SK-N-SH (cell line): Measurements from ENCODE around the gene XIRP2. TPM values are rescaled to one million over a fixed set of nuclear protein-coding genes. Genes with fewer than 3 reads are reported as not detected.

ENCODE experiments used
- CTCF ChIA-PET: fragments of 300-600, 350-600 bp; formaldehyde crosslinking; extraction: SDS; loops from one replicate; lab custom pipeline; 2021; lab: Yijun Ruan, JAX
- POLR2A ChIA-PET: fragments of 350-600 bp; sonication (Branson Sonifier 250); formaldehyde crosslinking; extraction: SDS; loops from one replicate; lab custom pipeline; 2020; ENCODE audit warnings: antibody characterized with exemption, inconsistent platforms; lab: Yijun Ruan, JAX
- DNase-seq: peaks from one replicate; pipeline ENCODE4 v3.0.0; 2012
- H2AFZ ChIP-seq: fragments of 200-600 bp; sonication (generic); 2 replicates; pipeline ENCODE4 v1.8.1; 2016; ENCODE audit warnings: antibody characterized with exemption, mild to moderate bottlenecking, low read depth
- H3F3A ChIP-seq: fragments of 200-600 bp; sonication (generic); replicated peaks from 2 replicates; pipeline ENCODE3; 2016; ENCODE audit warnings: antibody characterized with exemption, mild to moderate bottlenecking; ENCODE audit not compliant: insufficient read depth
- H3K27ac ChIP-seq, 2 experiments: fragments of 200-500 bp in 1 of 2; fragments of 200-600 bp in 1 of 2; sonication (Bioruptor generic) in 1 of 2; sonication (generic), shearing (Covaris generic) in 1 of 2; 2 replicates each; pipeline versions ENCODE4 v1.5.1 to v1.6.1; 2014 to 2016; ENCODE audit warnings: low read depth in 2 of 2, inconsistent platforms in 1 of 2, low read length in 1 of 2, mild to moderate bottlenecking in 1 of 2, mixed read lengths in 1 of 2
- H3K27me3 ChIP-seq: fragments of 200-600 bp; sonication (generic), shearing (Covaris generic); 2 replicates; pipeline ENCODE4 v1.6.1; 2016; ENCODE audit warnings: mixed run types; ENCODE audit not compliant: insufficient read depth
- H3K36me3 ChIP-seq, 2 experiments: fragments of 200-500 bp in 1 of 2; fragments of 200-600 bp in 1 of 2; sonication (Bioruptor generic) in 1 of 2; sonication (generic) in 1 of 2; replicated peaks in 1 of 2; 2 replicates each; pipeline versions ENCODE3 to v1.5.1; 2014 to 2016; ENCODE audit warnings: low read length in 1 of 2, mild to moderate bottlenecking in 1 of 2; ENCODE audit not compliant: insufficient read depth in 2 of 2, control insufficient read depth in 1 of 2
- H3K4me1 ChIP-seq, 2 experiments: fragments of 200-500 bp in 1 of 2; fragments of 200-600 bp in 1 of 2; sonication (Bioruptor generic) in 1 of 2; sonication (generic), shearing (Covaris generic) in 1 of 2; 2 replicates each; pipeline versions ENCODE4 v1.5.1 to v1.6.1; 2014 to 2016; ENCODE audit warnings: low read depth in 1 of 2, low read length in 1 of 2, mixed run types in 1 of 2; ENCODE audit not compliant: insufficient read depth in 2 of 2, control insufficient read depth in 1 of 2
- H3K4me2 ChIP-seq: fragments of 200-600 bp; sonication (generic), shearing (Covaris generic); 2 replicates; pipeline ENCODE4 v1.6.1; 2017; ENCODE audit warnings: mixed run types
- H3K4me3 ChIP-seq, 2 experiments: fragments of 200-500 bp in 1 of 2; fragments of 200-600 bp in 1 of 2; sonication (Bioruptor generic) in 1 of 2; sonication (generic), shearing (Covaris generic) in 1 of 2; 2 replicates each; pipeline versions ENCODE4 v1.5.1 to v1.8.1; 2014 to 2016; ENCODE audit warnings: low read depth in 2 of 2, inconsistent platforms in 1 of 2, low read length in 1 of 2, mild to moderate bottlenecking in 1 of 2, mixed read lengths in 1 of 2, moderate library complexity in 1 of 2
- H3K79me2 ChIP-seq: fragments of 200-600 bp; sonication (generic); 2 replicates; pipeline ENCODE4 v1.8.1; 2017; ENCODE audit warnings: mild to moderate bottlenecking; ENCODE audit not compliant: insufficient read depth
- H3K9ac ChIP-seq: fragments of 200-600 bp; sonication (generic); 2 replicates; pipeline ENCODE4 v1.6.1; 2017; ENCODE audit warnings: mixed run types
- H3K9me2 ChIP-seq: fragments of 200-600 bp; sonication (generic); 2 replicates; pipeline ENCODE4 v1.6.1; 2017; ENCODE audit warnings: mixed run types
- H3K9me3 ChIP-seq: fragments of 200-600 bp; sonication (generic); 2 replicates; pipeline ENCODE4 v1.6.1; 2017; ENCODE audit warnings: mixed run types, mild to moderate bottlenecking, moderate library complexity
- H4K20me1 ChIP-seq: fragments of 200-600 bp; sonication (generic); 2 replicates; pipeline ENCODE4 v1.6.1; 2017; ENCODE audit warnings: mild to moderate bottlenecking, mixed run types; ENCODE audit not compliant: insufficient read depth
- CHD2 ChIP-seq: fragments of 150-350 bp; IDR thresholded peaks from 2 replicates; pipeline ENCODE4 v1.6.1; 2018; ENCODE audit warnings: low read length; ENCODE audit not compliant: partially characterized antibody
- CTCF ChIP-seq: fragments of 200-600 bp; sonication (generic); IDR thresholded peaks from 2 replicates; pipeline ENCODE4 v1.6.1; 2017; ENCODE audit warnings: antibody characterized with exemption, mild to moderate bottlenecking, moderate library complexity
- ELF1 ChIP-seq: IDR thresholded peaks from 2 replicates; pipeline ENCODE4 v1.4.0; 2012
- EP300 ChIP-seq, 2 experiments: IDR thresholded peaks; 2 replicates each; pipeline versions ENCODE4 v1.4.0 to v1.6.1; 2012; ENCODE audit warnings: borderline replicate concordance in 1 of 2, low read depth in 1 of 2, low read length in 1 of 2
- FOSL2 ChIP-seq: IDR thresholded peaks from 2 replicates; pipeline ENCODE4 v1.4.0; 2012; ENCODE audit warnings: low read depth, mild to moderate bottlenecking, moderate library complexity, borderline replicate concordance
- FOXM1 ChIP-seq: IDR thresholded peaks from 2 replicates; pipeline ENCODE4 v1.4.0; 2012; ENCODE audit warnings: low read depth, mild to moderate bottlenecking
- GABPA ChIP-seq: IDR thresholded peaks from 2 replicates; pipeline ENCODE4 v1.4.0; 2012; ENCODE audit warnings: low read depth, mild to moderate bottlenecking
- IRF3 ChIP-seq: fragments of 150-350 bp; IDR thresholded peaks from 2 replicates; pipeline ENCODE4 v1.6.1; 2016; ENCODE audit warnings: mild to moderate bottlenecking, low read depth, low read length
- MXI1 ChIP-seq: IDR thresholded peaks from 2 replicates; pipeline ENCODE4 v1.6.1; 2012; ENCODE audit warnings: mild to moderate bottlenecking, low read depth, low read length, improper control_type of control experiment
- NFIC ChIP-seq: IDR thresholded peaks from 2 replicates; pipeline ENCODE4 v1.4.0; 2012; ENCODE audit warnings: borderline replicate concordance
- RAD21 ChIP-seq: IDR thresholded peaks from 2 replicates; pipeline ENCODE4 v1.6.1; 2012; ENCODE audit warnings: mild to moderate bottlenecking, low read length
- RFX5 ChIP-seq: IDR thresholded peaks from 2 replicates; pipeline ENCODE4 v1.6.1; 2012; ENCODE audit warnings: mild to moderate bottlenecking, improper control_type of control experiment, low read length
- SIN3A ChIP-seq: IDR thresholded peaks from 2 replicates; pipeline ENCODE4 v1.6.1; 2012; ENCODE audit warnings: low read depth, mild to moderate bottlenecking, low read length, moderate library complexity, borderline replicate concordance
- SMC3 ChIP-seq: IDR thresholded peaks from 2 replicates; pipeline ENCODE4 v1.6.1; 2012; ENCODE audit warnings: low read depth, low read length, improper control_type of control experiment
- USF1 ChIP-seq: IDR thresholded peaks from 2 replicates; pipeline ENCODE4 v1.4.0; 2012; ENCODE audit warnings: low read depth, borderline replicate concordance
- ZBTB33 ChIP-seq: IDR thresholded peaks from 2 replicates; pipeline ENCODE4 v1.4.0; 2012; ENCODE audit warnings: low read depth, borderline replicate concordance
- WGBS: methylation state at CpG from one replicate; pipeline ENCODE4 v1.1.6; 2017; ENCODE audit warnings: low lambda C conversion rate; 5-methylcytosine and 5-hydroxymethylcytosine counted together
- polyA plus RNA-seq, 3 experiments: library from polyadenylated mRNA; depleted of rRNA; stranded (reverse); fragments of >200 nt; gene quantifications; 2 replicates each; pipeline ENCODE4 v1.2.3, GENCODE V29; 2012

XIRP2 gene
- polyA plus RNA-seq, 1 of the 3 experiments (the other 2 are of a cell fraction) = 0.02 TPM

- H3K9ac ChIP-seq = no peak overlapping the region
- no peaks in the 10 kb centered on the region for H4K20me1 ChIP-seq
- H3K79me2 ChIP-seq = no peaks in the 10 kb centered on the region
- no peaks in the 10 kb centered on the region for H3K9me3 ChIP-seq
- CTCF ChIA-PET = interaction anchor here (0.6 to 4.5 kb wide), 26 partner anchors 8 to 876 kb away, joined by 3 to 55 read pairs (median 4); partner anchors contain the start of gene B3GALT1
- no peak overlapping the region for H2AFZ ChIP-seq
- H3K27ac ChIP-seq = no peak overlapping the region
- POLR2A ChIA-PET = interaction anchor here (0.7 kb wide), 1 partner anchor 855 kb away, joined by 4 read pairs; no protein-coding TSS in a partner anchor
- DNase-seq = peak; percentile 17
- no peak overlapping the region for H3K4me2 ChIP-seq
- H3K27me3 ChIP-seq = no peaks in the 10 kb centered on the region
- no peak overlapping the region for H3K4me3 ChIP-seq
- H3K9me2 ChIP-seq = no peaks in the 10 kb centered on the region
- no peaks in the 10 kb centered on the region for H3K4me1 ChIP-seq
- H3F3A ChIP-seq = no peaks in the 10 kb centered on the region
- 76% methylated on average over 5 of the region's 5 CpGs for WGBS
- TF ChIP-seq FOSL2 (no peak), CTCF (peak; percentile 61), GABPA (no peak), NFIC (no peak), RAD21 (peak; percentile 76), CHD2 (no peak), SMC3 (peak; percentile 67), EP300 (IDR thresholded peaks at IDR 0.05; ENCODE audit: borderline replicate concordance in 1 of 2, low read depth in 1 of 2, low read length in 1 of 2) (no peak)
- no peaks in the 10 kb centered on the region for H3K36me3 ChIP-seq
Measured at GRCh38 chr2:167264380-167264779, 376.1 kb downstream of the XIRP2 start.

GRCh38 chr2:167265004-167265403, 376.7 kb downstream of the XIRP2 start:
- TF ChIP-seq EP300 (IDR thresholded peaks at IDR 0.05; ENCODE audit: borderline replicate concordance in 1 of 2, low read depth in 1 of 2, low read length in 1 of 2) = no peak
- POLR2A ChIA-PET = no interaction called here

GRCh38 chr2:167265722-167266121, 377.4 kb downstream of the XIRP2 start:
- no peak for DNase-seq
- Histone ChIP-seq H3F3A (no peaks in the 10 kb centered on the region), H3K9ac (no peak overlapping the region), H3K4me1 (no peaks in the 10 kb centered on the region), H3K27ac (no peak overlapping the region), H3K9me2 (no peaks in the 10 kb centered on the region), H3K36me3 (no peaks in the 10 kb centered on the region), H2AFZ (no peak overlapping the region), H3K4me3 (no peak overlapping the region), H3K79me2 (no peaks in the 10 kb centered on the region), H4K20me1 (no peaks in the 10 kb centered on the region), H3K4me2 (no peak overlapping the region), H3K27me3 (no peaks in the 10 kb centered on the region), H3K9me3 (no peaks in the 10 kb centered on the region)
- 77% methylated on average over 5 of the region's 5 CpGs for WGBS
- POLR2A ChIA-PET = no interaction called here
- CTCF ChIA-PET = interaction anchor here (2.1 kb wide), 1 partner anchor 853 kb away, joined by 9 read pairs; no protein-coding TSS in a partner anchor
- TF ChIP-seq USF1 (no peak), FOXM1 (no peak), ELF1 (no peak), GABPA (no peak), IRF3 (no peak), ZBTB33 (no peak), SMC3 (no peak), MXI1 (no peak), SIN3A (no peak), RFX5 (no peak)

More at GRCh38 chr2:167265004-167265403, 376.7 kb downstream of the XIRP2 start:
- Histone ChIP-seq H3K9me3 (no peaks in the 10 kb centered on the region), H3K4me3 (no peak overlapping the region), H3K9me2 (no peaks in the 10 kb centered on the region), H3K4me1 (no peaks in the 10 kb centered on the region), H3K36me3 (no peaks in the 10 kb centered on the region), H2AFZ (no peak overlapping the region), H3K9ac (no peak overlapping the region), H3K79me2 (no peaks in the 10 kb centered on the region), H4K20me1 (no peaks in the 10 kb centered on the region), H3K27ac (no peak overlapping the region), H3K4me2 (no peak overlapping the region), H3K27me3 (no peaks in the 10 kb centered on the region), H3F3A (no peaks in the 10 kb centered on the region)
- DNase-seq = no peak
- 52% methylated on average over 2 of the region's 2 CpGs for WGBS
- CTCF ChIA-PET = interaction anchor here (0.7 to 4.5 kb wide), 20 partner anchors 8 to 853 kb away, joined by 3 to 55 read pairs (median 4); partner anchors contain the start of gene B3GALT1
